ENCODE results near the gene SH3BGRL2.
"Not testable (repeated sequence)": the region's sequence is repeated elsewhere in the genome, so short reads cannot be mapped to it uniquely, and the experiment has no call there.

SH3BGRL2 gene

GRCh38 chr6:79650950-79651349 is 19.8 kb downstream of the SH3BGRL2 start:
- no peak for DNase-seq

- DNase-seq = no peak
Observed at GRCh38 chr6:79656134-79656533, 25.0 kb downstream of the SH3BGRL2 start.

GRCh38 chr6:79657238-79657637 is 26.1 kb downstream of the SH3BGRL2 start:
- no peak for DNase-seq

- DNase-seq = not testable (repeated sequence)
Observed at GRCh38 chr6:79663655-79664054, 32.5 kb downstream of the SH3BGRL2 start.

- DNase-seq = no peak
Observed at GRCh38 chr6:79665725-79666551, 34.8 kb downstream of the SH3BGRL2 start.

GRCh38 chr6:79666634-79667033 is 35.5 kb downstream of the SH3BGRL2 start:
- no peak for DNase-seq

- no peak for DNase-seq
Observed at GRCh38 chr6:79668381-79668780, 37.3 kb downstream of the SH3BGRL2 start.

GRCh38 chr6:79669766-79670165 is 38.6 kb downstream of the SH3BGRL2 start:
- DNase-seq = no peak

- no peak for DNase-seq
Observed at GRCh38 chr6:79670789-79671188, 39.7 kb downstream of the SH3BGRL2 start.

GRCh38 chr6:79671600-79672266 is 40.6 kb downstream of the SH3BGRL2 start:
- peak; percentile 56 for DNase-seq

GRCh38 chr6:79672631-79673111 is 41.5 kb downstream of the SH3BGRL2 start:
- DNase-seq = no peak

- no peak for DNase-seq
Observed at GRCh38 chr6:79673947-79674346, 42.8 kb downstream of the SH3BGRL2 start.

GRCh38 chr6:79676785-79677736 is 45.9 kb downstream of the SH3BGRL2 start:
- no peak for DNase-seq

- DNase-seq = not testable (repeated sequence)
Observed at GRCh38 chr6:79682682-79683081, 51.6 kb downstream of the SH3BGRL2 start.

- DNase-seq = no peak
Observed at GRCh38 chr6:79684876-79685275, 53.7 kb downstream of the SH3BGRL2 start.

GRCh38 chr6:79686707-79687309 is 55.7 kb downstream of the SH3BGRL2 start:
- DNase-seq = no peak

GRCh38 chr6:79687759-79688158 is 56.6 kb downstream of the SH3BGRL2 start:
- no peak for DNase-seq

GRCh38 chr6:79694156-79694555 is 63.0 kb downstream of the SH3BGRL2 start:
- no peak for DNase-seq

GRCh38 chr6:79694623-79695343 is 63.7 kb downstream of the SH3BGRL2 start:
- no peak for DNase-seq

GRCh38 chr6:79697430-79697829 is 66.3 kb downstream of the SH3BGRL2 start:
- no peak for DNase-seq

- DNase-seq = no peak
Observed at GRCh38 chr6:79699606-79700005, 68.5 kb downstream of the SH3BGRL2 start.

- DNase-seq = peak; percentile 56
Observed at GRCh38 chr6:79702691-79703090, 71.6 kb downstream of the SH3BGRL2 start.
